Endothelial cell of hepatic sinusoid (primary cell): ENCODE results near the gene SLAMF7.
"Not testable (repeated sequence)": the region's sequence is repeated elsewhere in the genome, so short reads cannot be mapped to it uniquely, and the experiment has no call there.

Source experiments
- in situ Hi-C: cut with HindIII; loops from 2 replicates; pipeline ENCODE4 v1.10.0; 2017; ENCODE audit warnings: low sequenced_read_pairs

The SLAMF7 gene, protein sequence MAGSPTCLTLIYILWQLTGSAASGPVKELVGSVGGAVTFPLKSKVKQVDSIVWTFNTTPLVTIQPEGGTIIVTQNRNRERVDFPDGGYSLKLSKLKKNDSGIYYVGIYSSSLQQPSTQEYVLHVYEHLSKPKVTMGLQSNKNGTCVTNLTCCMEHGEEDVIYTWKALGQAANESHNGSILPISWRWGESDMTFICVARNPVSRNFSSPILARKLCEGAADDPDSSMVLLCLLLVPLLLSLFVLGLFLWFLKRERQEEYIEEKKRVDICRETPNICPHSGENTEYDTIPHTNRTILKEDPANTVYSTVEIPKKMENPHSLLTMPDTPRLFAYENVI

DNA sequence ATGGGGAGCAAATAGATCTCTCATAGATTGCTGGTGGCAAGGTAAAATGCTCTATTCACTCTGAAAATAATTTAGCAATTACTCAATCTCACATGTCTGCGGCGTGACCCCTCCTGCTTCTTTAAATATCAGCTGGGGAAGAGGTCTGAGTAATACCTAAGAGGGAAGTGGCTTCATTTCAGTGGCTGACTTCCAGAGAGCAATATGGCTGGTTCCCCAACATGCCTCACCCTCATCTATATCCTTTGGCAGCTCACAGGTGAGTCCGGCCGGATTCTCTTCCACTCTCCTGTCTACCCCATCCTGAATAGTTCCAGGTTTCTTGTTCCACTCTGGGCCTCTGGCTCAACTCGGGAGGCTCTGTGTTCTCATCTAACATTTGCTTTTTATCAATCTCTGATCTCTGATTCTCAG is at the start of gene SLAMF7:
Gene SLAMF7, plus strand, starts transcription at position 150 of the 414 bp plus-strand sequence. Its CDS starts 55 bp downstream, at position 205.
- in situ Hi-C loops, result no loop called here

GRCh38 chr1:160692390-160692789 is 46.7 kb upstream of the SLAMF7 start:
- in situ Hi-C loops, result not testable (repeated sequence)

DNA sequence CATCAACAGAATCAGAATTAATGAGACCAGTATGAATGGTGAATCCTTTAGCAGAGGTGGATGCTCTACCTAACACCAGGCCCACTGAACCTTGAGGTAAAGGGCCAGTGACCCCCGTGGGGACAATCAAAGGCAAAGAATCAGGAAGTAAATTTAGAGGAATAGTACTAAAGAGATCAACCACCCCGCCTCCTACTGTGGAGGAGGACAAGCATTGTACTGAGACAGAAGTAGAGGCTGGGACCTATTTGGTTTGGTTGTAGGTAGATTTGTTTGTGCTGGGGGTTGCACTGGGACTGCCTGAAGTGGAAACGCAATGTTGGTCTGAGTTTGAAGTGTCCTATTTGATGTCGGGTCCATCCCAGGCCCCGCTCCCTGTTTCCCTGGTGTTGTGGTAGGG is 36.9 kb upstream of the SLAMF7 start:
- in situ Hi-C loops, result no loop called here

GRCh38 chr1:160704250-160704649 is 34.8 kb upstream of the SLAMF7 start:
- in situ Hi-C loops, result no loop called here

- in situ Hi-C loops, result not testable (repeated sequence)
These were observed 33.8 kb upstream of the SLAMF7 start for GRCh38 chr1:160705212-160705621.

- in situ Hi-C loops, result no loop called here
These were observed 33.3 kb upstream of the SLAMF7 start for GRCh38 chr1:160705742-160706141.

GRCh38 chr1:160706526-160707235 is 32.4 kb upstream of the SLAMF7 start:
- in situ Hi-C loops, result no loop called here

GRCh38 chr1:160707236-160708064 is 31.6 kb upstream of the SLAMF7 start:
- in situ Hi-C loops, result no loop called here

DNA sequence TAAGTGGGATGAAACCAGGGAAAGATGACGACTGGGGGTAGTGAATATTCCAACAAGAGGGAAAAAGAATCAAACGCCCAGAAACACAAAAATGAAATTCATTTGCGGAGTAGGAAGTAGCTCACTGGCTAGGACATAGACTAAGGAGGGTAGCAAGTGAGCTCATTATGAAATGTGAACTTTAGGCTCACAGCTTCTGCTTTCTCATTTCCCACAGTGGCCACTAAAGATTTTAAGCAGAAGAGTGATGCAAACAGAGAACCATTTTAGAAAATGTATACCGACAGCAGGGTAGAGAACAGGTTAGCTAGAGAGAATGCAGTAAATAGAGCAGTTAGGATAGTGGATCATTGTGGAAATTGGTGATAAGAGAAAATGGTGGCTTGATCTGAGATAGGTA is 30.9 kb upstream of the SLAMF7 start:
- in situ Hi-C loops, result no loop called here

GRCh38 chr1:160708801-160709200 is 30.2 kb upstream of the SLAMF7 start:
- in situ Hi-C loops, result no loop called here

- in situ Hi-C loops, result no loop called here
These were observed 29.3 kb upstream of the SLAMF7 start for GRCh38 chr1:160709715-160710114.

GRCh38 chr1:160710517-160711252 is 28.4 kb upstream of the SLAMF7 start:
- in situ Hi-C loops, result no loop called here

DNA sequence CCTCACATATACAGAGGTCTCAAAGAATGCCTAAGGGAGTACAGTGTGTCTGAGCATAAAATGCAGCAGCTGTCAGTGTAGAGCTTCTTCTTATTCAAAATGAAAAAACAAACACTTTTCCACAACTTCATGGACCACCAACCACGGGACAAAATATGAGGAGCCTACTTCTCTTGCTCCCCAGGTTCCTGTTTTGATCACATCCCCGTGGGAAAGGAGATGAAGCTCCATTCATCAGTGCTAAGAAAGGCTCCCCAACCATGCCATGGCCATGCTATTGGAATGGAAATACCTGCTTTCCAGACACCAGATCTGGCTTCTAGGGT is 27.8 kb upstream of the SLAMF7 start:
- in situ Hi-C loops, result no loop called here

GRCh38 chr1:160711602-160712311 is 27.3 kb upstream of the SLAMF7 start, which contains the start of gene CD48:
TSS of gene CD48 (minus strand) at chr1:160711822. CDS start at chr1:160711763, 59 bp downstream.
- in situ Hi-C loops, result no loop called here

DNA sequence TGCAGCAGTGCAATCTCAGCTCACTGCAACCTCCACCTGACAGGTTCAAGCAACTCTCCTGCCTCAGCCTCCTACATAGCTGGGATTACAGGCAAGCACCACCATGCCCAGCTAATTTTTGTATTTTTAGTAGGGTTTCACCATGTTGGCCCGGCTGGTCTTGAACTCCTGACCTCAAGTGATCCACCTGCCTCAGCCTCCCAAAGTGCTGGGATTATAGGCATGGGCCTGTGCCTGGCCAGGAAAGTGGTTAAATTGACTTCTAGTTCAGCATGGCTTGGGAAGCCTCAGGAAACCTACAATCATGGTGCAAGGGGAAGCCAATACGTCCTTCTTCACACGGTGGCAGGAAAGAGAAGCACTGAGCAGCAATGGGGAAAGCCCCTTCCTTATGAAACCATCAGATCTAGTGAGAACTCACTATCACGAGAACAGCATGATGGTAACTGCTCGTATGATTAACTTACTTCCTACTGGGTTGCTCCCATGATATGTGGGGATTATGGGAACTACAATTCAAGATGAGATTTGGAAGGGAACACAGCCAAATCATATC is 26.4 kb upstream of the SLAMF7 start:
- in situ Hi-C loops, result not testable (repeated sequence)

DNA sequence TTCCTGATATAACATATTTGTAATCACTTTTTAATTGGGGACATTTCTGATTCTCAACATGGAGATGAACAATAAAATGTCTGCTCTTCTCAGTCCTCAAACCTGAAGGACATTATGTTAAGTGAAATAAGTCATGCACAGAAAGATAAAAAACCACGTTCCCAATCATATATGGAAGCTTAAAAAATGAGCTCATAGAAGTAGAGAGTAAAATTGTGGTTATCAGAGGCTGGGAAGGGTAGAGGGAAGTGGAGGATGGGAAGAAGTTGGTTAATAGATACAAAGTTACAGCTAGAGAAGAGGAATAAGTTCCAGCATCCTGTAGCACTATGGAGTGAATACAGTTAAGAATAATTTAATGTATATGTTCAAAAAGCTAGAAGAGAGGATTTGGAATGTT is 25.9 kb upstream of the SLAMF7 start:
- in situ Hi-C loops, result no loop called here

- in situ Hi-C loops, result not testable (repeated sequence)
These were observed 24.9 kb upstream of the SLAMF7 start for GRCh38 chr1:160714034-160714648.

DNA sequence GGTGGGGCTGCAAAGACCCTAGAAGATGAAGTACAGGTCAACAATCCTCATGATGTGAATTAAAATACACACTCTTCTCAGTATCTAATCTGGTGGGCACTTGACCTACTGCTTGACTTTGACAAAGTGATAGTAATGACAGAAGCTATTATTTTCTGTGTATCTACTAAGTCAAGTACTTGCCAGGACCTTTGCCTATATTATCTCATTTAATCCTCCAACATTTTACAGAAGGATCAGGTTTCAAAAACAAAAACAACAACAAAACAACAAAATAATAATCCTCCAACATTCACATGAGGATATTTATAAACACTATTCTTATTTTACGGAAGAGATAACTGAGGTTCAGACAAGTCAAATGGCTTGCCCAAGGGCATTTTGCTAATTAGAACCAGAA is 23.0 kb upstream of the SLAMF7 start:
- in situ Hi-C loops, result no loop called here

DNA sequence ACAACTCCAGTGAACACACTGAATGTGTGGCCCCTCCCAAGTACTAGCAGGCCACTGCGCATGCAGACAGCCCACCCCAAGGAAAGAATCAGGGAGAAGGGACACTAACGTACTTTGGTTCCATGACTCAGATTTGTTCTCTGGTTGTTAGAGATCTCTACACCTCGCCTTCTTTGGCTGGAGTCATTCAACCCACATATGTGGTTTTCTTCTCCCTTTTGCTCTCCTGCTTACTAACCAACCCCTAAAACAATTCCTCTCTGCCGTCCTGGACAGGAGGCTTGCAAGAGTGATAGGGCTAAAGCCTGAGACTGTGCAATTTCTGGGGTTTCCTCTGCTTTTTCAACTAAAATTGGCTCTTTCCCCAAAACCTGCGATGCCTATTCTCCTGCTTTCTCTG is 21.7 kb upstream of the SLAMF7 start:
- in situ Hi-C loops, result no loop called here
